DMS 273 treated with DMSO at 0.1 percent for 48 hours (cell line): ENCODE measurements around the gene CLHC1.
A peak's percentile ranks its signal among the peaks of the same experiment; 100 is the strongest.
"Not testable (repeated sequence)": the region's sequence is repeated elsewhere in the genome, so short reads cannot be mapped to it uniquely, and the experiment has no call there.

Source experiments
- DNase-seq: peaks from one replicate; lab custom pipeline; 2025; lab: John Stamatoyannopoulos, UW

Gene CLHC1

GRCh38 chr2:55232863-55233657 is 967 bp upstream of the CLHC1 start:
- no peak for DNase-seq

GRCh38 chr2:55231546-55232083 is 478 bp downstream of the CLHC1 start:
- DNase-seq = peak; percentile 29

- DNase-seq = no peak
Measured at GRCh38 chr2:55230551-55230950, 1.5 kb downstream of the CLHC1 start.

GRCh38 chr2:55229221-55229620 is 2.9 kb downstream of the CLHC1 start:
- DNase-seq = no peak

GRCh38 chr2:55228226-55228563 is 3.9 kb downstream of the CLHC1 start:
- no peak for DNase-seq

- DNase-seq = not testable (repeated sequence)
Measured at GRCh38 chr2:55227437-55228225, 4.5 kb downstream of the CLHC1 start.

GRCh38 chr2:55225481-55226020 is 6.5 kb downstream of the CLHC1 start:
- DNase-seq = no peak

GRCh38 chr2:55224761-55225261 is 7.3 kb downstream of the CLHC1 start:
- DNase-seq = peak; percentile 58

- no peak for DNase-seq
Measured at GRCh38 chr2:55223958-55224760, 7.9 kb downstream of the CLHC1 start.

GRCh38 chr2:55213822-55214221 is 18.3 kb downstream of the CLHC1 start:
- DNase-seq = no peak

- DNase-seq = no peak
Measured at GRCh38 chr2:55204950-55205349, 27.1 kb downstream of the CLHC1 start.

GRCh38 chr2:55204536-55204935 is 27.6 kb downstream of the CLHC1 start:
- DNase-seq = no peak

- DNase-seq = no peak
Measured at GRCh38 chr2:55200416-55200815, 31.7 kb downstream of the CLHC1 start.

GRCh38 chr2:55196526-55196925 is 35.6 kb downstream of the CLHC1 start:
- DNase-seq = no peak

GRCh38 chr2:55191888-55192287 is 40.2 kb downstream of the CLHC1 start:
- DNase-seq = not testable (repeated sequence)

- DNase-seq = not testable (repeated sequence)
Measured at GRCh38 chr2:55186837-55187236, 45.3 kb downstream of the CLHC1 start.

- DNase-seq = no peak
Measured at GRCh38 chr2:55180374-55180773, 51.7 kb downstream of the CLHC1 start.

- no peak for DNase-seq
Measured at GRCh38 chr2:55176094-55176415, 56.0 kb downstream of the CLHC1 start.

- DNase-seq = peak; percentile 73
Measured at GRCh38 chr2:55175254-55176093, 56.6 kb downstream of the CLHC1 start.

- no peak for DNase-seq
Measured at GRCh38 chr2:55173438-55174054, 58.5 kb downstream of the CLHC1 start.

GRCh38 chr2:55169915-55170314 is 62.2 kb downstream of the CLHC1 start:
- DNase-seq = no peak
